GM12878 (cell line): ENCODE measurements around the gene IMP3. TPM values are rescaled to one million over a fixed set of nuclear protein-coding genes. Genes with fewer than 3 reads are reported as not detected.

Source experiments
- ATAC-seq: fragments of 200-7000 bp; cut with Tn5 transposase; 3 replicates; pipeline ENCODE4 v1.9.1; 2020; ENCODE audit warnings: mild to moderate bottlenecking, moderate library complexity
- Bru-seq: library from RNA; stranded (reverse); fragments of 400-500 nt; gene quantifications from one replicate; lab custom pipeline; 2021; lab: Mats Ljungman, UMichigan
- BruChase-seq, 2 experiments: library from RNA; stranded (reverse); fragments of 400-500 nt; gene quantifications; one replicate each; lab custom pipeline; 2021; lab: Mats Ljungman, UMichigan
- BruUV-seq: library from RNA; stranded (reverse); fragments of 400-500 nt; replicated peaks from 2 replicates; lab custom pipeline; 2021; lab: Mats Ljungman, UMichigan
- CTCF ChIA-PET: fragments of 300-600 bp; sonication (Branson Sonifier 250); formaldehyde crosslinking; extraction: SDS; loops from one replicate; lab custom pipeline; 2021; ENCODE audit warnings: inconsistent platforms; lab: Yijun Ruan, JAX
- POLR2A ChIA-PET: fragments of 350-600 bp; formaldehyde crosslinking; extraction: SDS; loops from one replicate; lab custom pipeline; 2021; ENCODE audit warnings: inconsistent platforms; lab: Charles Lee
- RAD21 ChIA-PET: fragments of 300-600 bp; sonication (Branson Sonifier 250); formaldehyde crosslinking; loops from one replicate; lab custom pipeline; 2023; ENCODE audit warnings: antibody characterized with exemption; ENCODE audit not compliant: unreplicated experiment; lab: Charles Lee
- SMC1A ChIA-PET: fragments of 300-600 bp; sonication (Branson Sonifier 250); formaldehyde crosslinking; loops from one replicate; lab custom pipeline; 2023; ENCODE audit not compliant: unreplicated experiment, uncharacterized antibody; lab: Charles Lee
- DNase-seq: peaks from one replicate; pipeline ENCODE4 v3.0.0-alpha.2; 2011; ENCODE audit warnings: low read depth, low spot score
- FAIRE-seq: peaks from 3 replicates; lab custom pipeline; 2011; peaks lifted over from hg19 to GRCh38; lab: Jason Lieb, UNC
- H2AFZ ChIP-seq: 2 replicates; pipeline ENCODE4 v1.6.0; 2011; ENCODE audit warnings: low read depth, low read length, control low read depth; ENCODE audit not compliant: control insufficient read depth
- H3K27ac ChIP-seq: 2 replicates; pipeline ENCODE4 v1.5.1; 2011; ENCODE audit warnings: control low read depth; ENCODE audit not compliant: control insufficient read depth, insufficient read depth
- H3K27me3 ChIP-seq, 2 experiments: replicated peaks in 1 of 2; 2 replicates each; pipeline versions ENCODE4 v1.6.0 to v1.6.1; 2011; ENCODE audit warnings: low read length in 1 of 2; ENCODE audit not compliant: control insufficient read depth in 2 of 2, insufficient read depth in 2 of 2
- H3K36me3 ChIP-seq, 2 experiments: 2 replicates each; pipeline ENCODE4 v1.5.1; 2011; ENCODE audit warnings: low read length in 1 of 2; ENCODE audit not compliant: control insufficient read depth in 2 of 2, insufficient read depth in 2 of 2
- H3K4me1 ChIP-seq: 2 replicates; pipeline ENCODE4 v1.6.1; 2011; ENCODE audit warnings: mild to moderate bottlenecking, low read length, moderate library complexity, mixed read lengths; ENCODE audit not compliant: control insufficient read depth, insufficient read depth
- H3K4me2 ChIP-seq: 2 replicates; pipeline ENCODE4 v1.6.0; 2011; ENCODE audit warnings: control low read depth; ENCODE audit not compliant: control insufficient read depth, insufficient read depth
- H3K4me3 ChIP-seq: fragments of 200-600 bp; sonication (generic); 2 replicates; pipeline ENCODE4 v1.5.1; 2016
- H3K79me2 ChIP-seq: 2 replicates; pipeline ENCODE4 v1.6.0; 2011; ENCODE audit warnings: low read length; ENCODE audit not compliant: control insufficient read depth, insufficient read depth
- H3K9ac ChIP-seq: 2 replicates; pipeline ENCODE4 v1.8.0; 2011; ENCODE audit warnings: low read length, control low read depth, mixed read lengths; ENCODE audit not compliant: control insufficient read depth, insufficient read depth
- H3K9me3 ChIP-seq: replicated peaks from 3 replicates; pipeline ENCODE4 v1.5.1; 2011; ENCODE audit warnings: mild to moderate bottlenecking, low read length; ENCODE audit not compliant: control insufficient read depth, insufficient read depth
- H4K20me1 ChIP-seq: 2 replicates; pipeline ENCODE4 v1.6.0; 2011; ENCODE audit not compliant: control insufficient read depth, insufficient read depth
- CBFB ChIP-seq: IDR thresholded peaks from 2 replicates; pipeline ENCODE4 v1.6.1; 2016; ENCODE audit warnings: antibody characterized with exemption, low read depth
- EGR1 ChIP-seq, 2 experiments: IDR thresholded peaks; 1 replicate in 1 of 2; 2 replicates in 1 of 2; pipeline ENCODE4 v1.6.1; 2011 to 2012; ENCODE audit warnings: low read depth in 2 of 2, low read length in 2 of 2, borderline replicate concordance in 1 of 2, mild to moderate bottlenecking in 1 of 2, moderate library complexity in 1 of 2
- NFXL1 ChIP-seq: fragments of 450-650 bp; IDR thresholded peaks from 2 replicates; pipeline ENCODE4 v1.6.1; 2017; ENCODE audit warnings: antibody characterized with exemption, mild to moderate bottlenecking, borderline replicate concordance
- POLR2AphosphoS2 ChIP-seq: IDR thresholded peaks from 2 replicates; pipeline ENCODE4 v1.6.1; 2011; ENCODE audit warnings: low read depth, mild to moderate bottlenecking, low read length, improper control_type of control experiment, moderate library complexity
- RELA ChIP-seq: fragments of 450-650 bp; IDR thresholded peaks from 2 replicates; pipeline ENCODE4 v1.8.0; 2014; ENCODE audit warnings: borderline replicate concordance; ENCODE audit not compliant: partially characterized antibody
- SPI1 ChIP-seq: IDR thresholded peaks from 2 replicates; pipeline ENCODE4 v1.6.1; 2011; ENCODE audit warnings: low read depth, mild to moderate bottlenecking, low read length, moderate library complexity, borderline replicate concordance; ENCODE audit not compliant: insufficient read depth
- SRF ChIP-seq, 2 experiments: IDR thresholded peaks; 2 replicates each; pipeline ENCODE4 v1.6.1; 2011; ENCODE audit warnings: low read depth in 2 of 2, low read length in 2 of 2, mild to moderate bottlenecking in 1 of 2, moderate library complexity in 1 of 2
- WGBS: methylation state at CpG from one replicate; pipeline ENCODE4 v1.1.6; 2016; ENCODE audit warnings: low lambda C conversion rate; ENCODE audit not compliant: insufficient replicate concordance, insufficient coverage; ENCODE audit errors: missing lambda C conversion rate; 5-methylcytosine and 5-hydroxymethylcytosine counted together
- in situ Hi-C: fragments of 300-500 bp; cut with MboI; formaldehyde crosslinking; loops from 9 replicates; pipeline ENCODE4 v1.14.3; 2018; ENCODE audit warnings: mixed read lengths
- intact Hi-C: fragments of 100-400 bp; cut with micrococcal nuclease; formaldehyde crosslinking; loops from one replicate; pipeline ENCODE4 v1.14.2; 2022; ENCODE audit not compliant: unreplicated experiment
- long read RNA-seq, 2 experiments: library from polyadenylated mRNA; unstranded; transcript quantifications; one replicate each; pipeline ENCODE4 v2.0.0, GENCODE V29; 2019 to 2020
- polyA minus RNA-seq, 3 experiments: library from RNA; depleted of rRNA, polyadenylated mRNA; stranded (reverse); fragments of >200 nt; gene quantifications; 2 replicates each; pipeline ENCODE4 v1.2.3, GENCODE V29; 2011
- polyA plus RNA-seq, 11 experiments: library from polyadenylated mRNA; depleted of rRNA in 4 of 11; unstranded in 6 of 11; stranded (reverse) in 5 of 11; fragments of >200 nt; fragmentation: Nextera tagmentation in 4 of 11; fragmentation: Illumina TruSeq in 1 of 11; extraction: Ambion mirVana in 4 of 11; extraction: Trizol in 1 of 11; gene quantifications; 1 replicate in 1 of 11; 2 replicates in 10 of 11; pipeline versions ENCODE4 v1.2.1 to v1.2.3, GENCODE V29; 2011 to 2016; ENCODE audit warnings: inconsistent platforms in 2 of 11, missing spikeins in 2 of 11, low read depth in 1 of 11
- total RNA-seq, 4 experiments: library from RNA; depleted of rRNA in 3 of 4; stranded (reverse); fragments of >200 nt in 3 of 4; fragmentation: Illumina TruSeq in 1 of 4; extraction: Trizol in 1 of 4; gene quantifications; 2 replicates each; pipeline versions ENCODE4 v1.2.1 to v1.2.3, GENCODE V29; 2013 to 2021
- TF ChIP-seq, protein P1 (sequence below): fragments of 450-650 bp; IDR thresholded peaks from 2 replicates; pipeline ENCODE4 v1.6.1; 2017; ENCODE audit warnings: mild to moderate bottlenecking, low read depth, inconsistent platforms; ENCODE audit not compliant: poor library complexity, severe bottlenecking

IMP3 gene, protein sequence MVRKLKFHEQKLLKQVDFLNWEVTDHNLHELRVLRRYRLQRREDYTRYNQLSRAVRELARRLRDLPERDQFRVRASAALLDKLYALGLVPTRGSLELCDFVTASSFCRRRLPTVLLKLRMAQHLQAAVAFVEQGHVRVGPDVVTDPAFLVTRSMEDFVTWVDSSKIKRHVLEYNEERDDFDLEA
- 50.0 and 72.4 TPM in 2 replicates for total RNA-seq (2013; cell fraction: nucleolus; rRNA removed)
- total RNA-seq (2014; rRNA removed) (123 and 124 TPM in 2 replicates), total RNA-seq (2014; rRNA removed; fragmentation: Illumina TruSeq; extraction: Trizol) (47.4 and 53.0 TPM in 2 replicates), total RNA-seq (2021) (88.3 and 96.2 TPM in 2 replicates), polyA plus RNA-seq (2011; rRNA removed) (66.6 and 74.2 TPM in 2 replicates), polyA plus RNA-seq (2014; fragmentation: Illumina TruSeq; extraction: Trizol) (35.1 and 36.9 TPM in 2 replicates), polyA plus RNA-seq (2014; fragmentation: Nextera tagmentation; extraction: Ambion mirVana) (10 to 100 TPM; 13.3 to 34.9 TPM), polyA plus RNA-seq (2014; rRNA removed) (115 and 123 TPM in 2 replicates), polyA plus RNA-seq (2016; fragmentation: Nextera tagmentation; extraction: Ambion mirVana) (100 to 1,000 TPM; 204 to 208 TPM), polyA minus RNA-seq (2011; rRNA and poly(A)+ RNA removed) (16.2 and 18.3 TPM in 2 replicates), Bru-seq, nascent RNA (percentile 57 among the genes with signal in this experiment), BruChase-seq, experiment 1, labeled RNA remaining after a 6-hour chase (percentile 54 among the genes with signal in this experiment), BruChase-seq, experiment 2, labeled RNA remaining after a 2-hour chase (percentile 78 among the genes with signal in this experiment)
- 29.3 TPM for polyA plus RNA-seq (2011; ENCODE audit: low read depth)
- 102 and 121 TPM in 2 replicates for polyA plus RNA-seq (2011; cell fraction: cytosol; rRNA removed)
- 71.5 and 89.8 TPM in 2 replicates for polyA plus RNA-seq (2011; cell fraction: nucleus; rRNA removed)
- 62.8 and 64.4 TPM in 2 replicates for polyA plus RNA-seq (2012)
- 21.6 and 28.9 TPM in 2 replicates for polyA minus RNA-seq (2011; cell fraction: cytosol; rRNA and poly(A)+ RNA removed)
- polyA minus RNA-seq (2011; cell fraction: nucleus; rRNA and poly(A)+ RNA removed), result 30.7 and 54.2 TPM in 2 replicates
- long read RNA-seq, experiment 1, transcript IMP3-202 (1 exons, 1,237 nt), result major isoform, 126 of 126 reads
- long read RNA-seq, experiment 1, partial matches to known transcripts, result 0 of 126 reads
- long read RNA-seq, experiment 1, other reads (novel, unspliced or antisense), result 0 of 126 reads
- long read RNA-seq, experiment 2, transcript IMP3-202 (1 exons, 1,237 nt), result major isoform, 235 of 235 reads
- long read RNA-seq, experiment 2, partial matches to known transcripts, result 0 of 235 reads
- long read RNA-seq, experiment 2, other reads (novel, unspliced or antisense), result 0 of 235 reads

DNA sequence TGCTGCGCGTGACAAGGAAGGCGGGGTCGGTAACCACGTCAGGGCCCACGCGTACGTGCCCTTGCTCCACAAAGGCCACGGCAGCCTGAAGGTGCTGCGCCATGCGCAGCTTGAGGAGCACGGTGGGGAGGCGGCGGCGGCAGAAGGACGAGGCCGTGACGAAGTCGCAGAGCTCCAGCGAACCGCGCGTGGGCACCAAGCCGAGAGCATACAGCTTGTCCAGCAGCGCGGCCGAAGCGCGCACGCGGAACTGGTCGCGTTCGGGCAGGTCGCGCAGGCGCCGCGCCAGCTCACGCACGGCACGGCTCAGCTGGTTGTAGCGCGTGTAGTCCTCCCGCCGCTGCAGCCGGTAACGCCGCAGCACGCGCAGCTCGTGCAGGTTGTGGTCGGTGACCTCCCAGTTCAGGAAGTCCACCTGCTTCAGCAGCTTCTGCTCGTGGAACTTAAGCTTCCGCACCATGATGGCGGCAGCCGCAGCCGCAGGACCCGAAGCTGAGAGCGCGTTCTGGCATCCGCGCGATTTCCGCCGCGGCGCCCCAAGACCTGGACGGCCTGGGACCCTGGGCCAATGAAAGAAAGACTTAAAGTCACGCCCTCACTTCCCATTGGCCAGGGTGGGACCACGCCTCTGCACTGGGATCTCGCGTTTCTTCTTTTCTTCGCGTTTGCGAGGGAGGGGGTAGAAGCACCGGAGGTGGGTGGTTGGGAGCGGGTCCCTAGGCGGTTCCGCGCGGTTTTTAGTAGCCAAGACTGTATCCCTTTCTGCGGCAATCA lies at the start of gene IMP3:
Gene IMP3 (minus strand): TSS at position 516 of the 774 bp plus-strand sequence. CDS start 56 bp downstream, at position 460.
- Histone ChIP-seq H3K36me3 (no peaks in the 10 kb centered on the region; a peak in 1 of 4 replicates), H3K79me2 (peaks cover 32% of the 10 kb centered on the region), H4K20me1 (peaks cover 2% of the 10 kb centered on the region; the same call in 1 of the 2 replicates), H3K27ac (peak within 1 kb of the TSS; percentile 75), H2AFZ (peak within 1 kb of the TSS; percentile 88), H3K9ac (peak within 1 kb of the TSS; percentile 89), H3K4me2 (peak within 1 kb of the TSS; percentile 98), H3K4me1 (no peaks in the 10 kb centered on the region), H3K9me3 (no peaks in the 10 kb centered on the region), H3K4me3 (peak within 1 kb of the TSS; percentile 76), H3K27me3 (no peaks in the 10 kb centered on the region)
- in situ Hi-C loops (no loop called here), intact Hi-C loops (loop anchor here (1.0 to 10.0 kb wide), 5 partner anchors 15 to 705 kb away; partner anchors contain the start of genes COX5A, MAN2C1 and SNUPN)
- WGBS, result under 1% methylated on average over 83 of the region's 83 CpGs
- ChIA-PET RAD21 (interaction anchor here (0.5 to 5.1 kb wide), 15 partner anchors 10 to 271 kb away, joined by 3 to 69 read pairs (median 4); partner anchors contain the start of genes MAN2C1, SIN3A and SNUPN), SMC1A (interaction anchor here (0.7 to 3.9 kb wide), 14 partner anchors 10 to 272 kb away, joined by 3 to 27 read pairs (median 4); partner anchors contain the start of genes MAN2C1, SIN3A and SNUPN), CTCF (interaction anchor here (0.7 to 5.5 kb wide), 21 partner anchors 8 to 276 kb away, joined by 3 to 86 read pairs (median 4); partner anchors contain the start of genes MAN2C1, SIN3A, SNUPN and SNX33), POLR2A (interaction anchor here (0.7 to 5.0 kb wide), 13 partner anchors 8 to 616 kb away, joined by 3 to 110 read pairs (median 4); partner anchors contain the start of genes MAN2C1, PTPN9, SIN3A and SNUPN)
- no TSS peak for BruUV-seq
- peak; percentile 95 for FAIRE-seq
- ATAC-seq, result peak; percentile 95
- peak; percentile 95 for DNase-seq
- peak; percentile 28 to 62; a peak in 2 of 3 replicates for TF ChIP-seq EGR1 (IDR thresholded peaks at IDR 0.05; ENCODE audit: borderline replicate concordance in 1 of 2, low read depth in 2 of 2, low read length in 2 of 2)
- peak; percentile 20 for TF ChIP-seq RELA
- peak; percentile 96 for TF ChIP-seq CBFB
- TF ChIP-seq SRF (IDR thresholded peaks at IDR 0.05; ENCODE audit: low read depth in 2 of 2, low read length in 2 of 2), result peak in 1 of 2 experiments; percentile 45; a peak in 1 of 4 replicates
- peak; percentile 96 for TF ChIP-seq POLR2AphosphoS2
- TF ChIP-seq NFXL1, result no peak; the same call in 1 of the 2 replicates
- TF ChIP-seq, protein P1, sequence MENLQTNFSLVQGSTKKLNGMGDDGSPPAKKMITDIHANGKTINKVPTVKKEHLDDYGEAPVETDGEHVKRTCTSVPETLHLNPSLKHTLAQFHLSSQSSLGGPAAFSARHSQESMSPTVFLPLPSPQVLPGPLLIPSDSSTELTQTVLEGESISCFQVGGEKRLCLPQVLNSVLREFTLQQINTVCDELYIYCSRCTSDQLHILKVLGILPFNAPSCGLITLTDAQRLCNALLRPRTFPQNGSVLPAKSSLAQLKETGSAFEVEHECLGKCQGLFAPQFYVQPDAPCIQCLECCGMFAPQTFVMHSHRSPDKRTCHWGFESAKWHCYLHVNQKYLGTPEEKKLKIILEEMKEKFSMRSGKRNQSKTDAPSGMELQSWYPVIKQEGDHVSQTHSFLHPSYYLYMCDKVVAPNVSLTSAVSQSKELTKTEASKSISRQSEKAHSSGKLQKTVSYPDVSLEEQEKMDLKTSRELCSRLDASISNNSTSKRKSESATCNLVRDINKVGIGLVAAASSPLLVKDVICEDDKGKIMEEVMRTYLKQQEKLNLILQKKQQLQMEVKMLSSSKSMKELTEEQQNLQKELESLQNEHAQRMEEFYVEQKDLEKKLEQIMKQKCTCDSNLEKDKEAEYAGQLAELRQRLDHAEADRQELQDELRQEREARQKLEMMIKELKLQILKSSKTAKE, result no peak
- TF ChIP-seq SPI1, result peak; percentile 19; the same call in 1 of the 2 replicates
